NOMO-1 treated with dmso at 0.1 percent for 144 hours (cell line): ENCODE measurements around the gene SULT4A1.
"Not testable (repeated sequence)": the region's sequence is repeated elsewhere in the genome, so short reads cannot be mapped to it uniquely, and the experiment has no call there.

Source experiments
- DNase-seq: peaks from one replicate; lab custom pipeline; 2025; ENCODE audit not compliant: unreplicated experiment; lab: John Stamatoyannopoulos, UW

The SULT4A1 gene

GRCh38 chr22:43887391-43887790 is 25.1 kb upstream of the SULT4A1 start:
- no peak for DNase-seq

DNA sequence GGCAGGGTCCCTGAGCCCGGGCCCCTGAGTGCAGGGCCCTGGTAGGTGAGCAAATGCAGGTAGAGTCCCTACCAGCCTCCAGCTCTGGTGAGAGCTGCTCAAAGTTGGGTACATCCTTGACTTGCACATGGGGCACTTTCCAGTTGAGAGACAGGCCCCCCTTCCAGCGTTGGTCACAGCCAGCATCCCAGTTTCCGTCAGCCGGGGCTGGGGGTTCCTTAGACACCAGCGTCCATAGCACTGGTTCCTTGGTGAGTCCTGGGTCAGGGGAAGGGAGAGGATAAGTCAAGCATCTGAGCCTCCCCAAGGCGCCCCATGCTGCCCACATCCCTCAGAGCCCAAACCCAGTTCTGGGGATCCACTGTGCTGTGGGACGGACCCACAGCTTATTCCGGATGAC is 23.9 kb upstream of the SULT4A1 start:
- no peak for DNase-seq

GRCh38 chr22:43885786-43886185 is 23.5 kb upstream of the SULT4A1 start:
- DNase-seq = no peak

DNA sequence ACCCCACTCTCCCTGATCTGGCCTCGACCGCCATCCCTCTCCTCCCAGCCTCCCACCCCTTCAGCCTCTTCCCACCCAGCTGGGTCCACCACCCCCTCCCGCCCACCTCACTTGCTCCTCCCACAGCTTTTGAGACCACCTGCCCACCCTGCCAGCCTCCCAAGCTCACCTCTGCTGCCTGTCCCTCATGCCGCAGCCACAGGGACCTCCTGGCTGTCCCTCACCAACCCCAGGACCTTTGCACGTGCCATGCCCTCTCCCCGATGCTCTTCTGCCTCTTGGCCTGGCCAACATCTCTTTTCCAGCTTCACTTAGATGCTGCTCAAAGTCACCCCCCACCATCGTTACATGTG is 23.0 kb upstream of the SULT4A1 start:
- no peak for DNase-seq

DNA sequence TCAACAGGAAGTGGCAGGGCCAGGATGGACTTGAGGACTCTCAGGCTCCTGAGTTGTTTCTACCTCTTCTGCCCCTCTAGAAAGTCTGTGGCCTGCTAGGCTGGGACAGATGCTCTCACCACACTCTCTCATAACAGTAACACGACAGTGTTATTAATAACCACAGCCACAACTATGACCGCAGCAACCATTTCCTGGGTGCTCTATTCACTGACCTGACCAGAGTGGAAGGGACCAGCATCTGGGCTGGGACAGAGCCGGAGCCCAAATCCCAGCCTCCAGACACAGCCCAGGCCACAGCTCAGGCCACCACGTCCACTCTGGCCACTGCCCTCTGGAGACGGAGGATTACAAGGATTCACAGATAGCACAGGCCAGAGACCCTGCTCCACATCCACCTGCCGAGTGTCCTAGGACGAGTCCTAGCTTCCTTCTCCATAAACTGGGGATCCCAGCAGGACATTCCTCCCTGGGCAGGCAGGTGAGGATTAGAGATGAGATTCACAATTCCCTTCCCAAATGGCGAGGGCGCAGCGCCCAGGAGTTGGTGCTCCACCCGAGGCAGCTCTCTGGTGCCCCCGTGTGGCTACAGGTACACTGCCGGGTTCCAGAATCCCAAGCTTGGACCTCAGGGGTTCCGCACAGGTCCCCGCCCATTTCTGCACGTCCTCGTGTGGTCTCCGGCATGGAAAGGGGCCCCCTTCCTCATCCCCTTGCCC is 22.4 kb upstream of the SULT4A1 start:
- no peak for DNase-seq

DNA sequence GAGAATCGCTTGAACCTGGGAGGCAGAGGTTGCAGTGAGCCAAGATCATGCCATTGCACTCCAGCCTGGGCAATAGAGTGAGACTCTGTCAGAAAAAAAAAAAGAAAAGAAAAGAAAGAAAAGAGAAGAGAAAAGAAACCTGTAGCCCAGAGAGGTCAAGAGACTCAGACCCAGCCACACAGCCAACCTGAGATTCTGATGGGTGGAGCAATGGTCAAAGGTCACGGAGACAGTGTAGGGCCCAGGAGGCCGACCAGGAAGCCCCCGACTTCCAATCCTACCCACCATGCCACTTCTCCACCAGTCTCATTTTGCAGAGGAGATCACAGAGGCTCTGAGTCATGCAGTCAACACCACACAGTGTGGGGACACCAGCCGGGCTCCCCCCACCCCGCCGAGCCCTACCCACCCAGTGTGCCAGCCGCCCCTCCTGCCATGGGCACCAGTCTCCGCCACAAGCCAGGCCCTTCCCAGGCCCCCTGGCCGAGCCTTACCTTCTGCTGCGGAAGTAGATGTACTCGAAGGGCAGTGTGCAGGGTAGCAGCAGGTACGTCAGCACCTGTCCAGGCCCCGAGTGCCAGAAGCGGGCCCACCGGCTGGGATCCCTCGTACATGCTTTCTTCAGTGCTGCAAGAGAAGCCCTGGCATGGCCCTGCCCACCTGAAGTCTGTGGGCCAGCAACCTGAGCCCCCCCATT is 21.6 kb upstream of the SULT4A1 start:
- DNase-seq = no peak

- peak; percentile 26 for DNase-seq
These were observed 20.8 kb upstream of the SULT4A1 start for GRCh38 chr22:43883012-43883661.

DNA sequence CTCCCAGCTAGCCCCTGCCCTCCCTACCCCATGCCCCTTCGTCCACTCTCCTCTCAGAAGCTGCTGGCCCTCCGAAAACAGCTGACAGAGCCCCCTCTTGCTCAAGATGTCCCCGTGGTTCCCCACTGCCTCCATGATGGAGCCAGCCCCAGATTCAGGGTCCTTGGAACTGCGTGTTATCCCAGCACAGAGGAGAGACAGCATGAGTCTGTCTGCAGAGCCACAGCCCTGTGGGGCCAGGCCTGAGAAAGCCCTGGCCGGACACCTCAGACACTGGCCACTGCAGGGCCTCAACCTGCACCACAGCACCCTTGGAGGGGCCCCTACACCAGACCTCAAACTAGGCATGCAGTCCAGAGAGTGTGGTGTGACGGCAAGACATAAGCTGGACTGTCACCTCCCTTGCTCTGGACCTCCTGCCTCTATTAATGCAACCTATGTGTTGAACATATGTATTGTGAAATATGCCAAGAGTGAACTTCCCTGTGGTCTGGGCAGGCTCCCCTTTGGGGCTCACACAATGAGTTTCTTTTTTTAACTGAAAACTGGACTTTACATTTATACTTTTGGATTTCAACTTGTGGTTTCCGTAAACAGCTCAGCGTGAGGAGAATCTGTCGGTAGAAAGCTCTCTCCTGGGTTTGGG is 19.9 kb upstream of the SULT4A1 start:
- DNase-seq = no peak

DNA sequence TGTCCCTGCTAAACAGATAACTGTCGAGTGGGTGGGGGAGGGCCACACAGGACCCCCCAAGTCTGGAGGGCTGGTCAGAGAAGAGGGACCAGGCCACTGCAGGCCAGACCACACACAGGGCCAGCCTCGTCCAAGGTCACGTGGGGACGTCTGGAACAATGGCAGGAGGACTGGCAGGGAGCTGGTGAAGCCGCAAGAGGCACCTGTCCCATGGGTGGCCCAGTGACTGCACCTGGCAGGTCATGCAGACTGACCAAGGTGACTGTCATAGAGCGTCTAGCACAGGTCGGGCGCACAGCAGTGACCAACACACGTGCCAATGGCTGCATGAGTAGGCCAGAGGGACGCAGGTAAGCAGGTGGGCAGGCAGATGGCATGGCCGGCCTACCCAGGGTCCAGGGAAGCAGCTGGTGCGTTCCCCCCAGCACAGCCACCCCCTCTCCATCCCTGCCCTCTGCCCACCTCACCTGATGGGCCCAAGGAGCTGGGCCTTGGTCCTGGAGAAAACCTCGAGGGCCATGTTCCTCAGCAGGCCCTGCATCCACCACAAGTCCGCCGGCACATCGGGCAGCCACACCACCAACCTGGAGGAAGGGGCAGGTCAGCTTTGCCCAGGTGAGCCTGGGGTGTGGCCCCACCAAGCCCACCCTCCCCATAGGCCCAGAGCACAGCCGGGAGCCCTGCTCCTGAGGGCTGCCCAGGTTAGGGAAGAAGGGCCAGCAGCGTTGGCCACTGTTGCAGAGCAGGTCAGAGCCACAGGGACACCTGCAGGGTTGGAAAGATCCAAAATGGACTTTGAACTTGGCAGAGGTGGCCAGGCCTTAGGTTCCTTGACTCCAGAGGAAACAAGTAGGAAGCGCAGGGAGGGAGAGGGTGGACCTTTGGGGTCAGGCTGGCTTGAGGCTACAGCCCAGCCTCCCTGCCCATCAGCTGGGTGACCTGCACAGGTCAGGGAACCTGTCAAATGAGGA is 19.1 kb upstream of the SULT4A1 start:
- DNase-seq = no peak

GRCh38 chr22:43880541-43880991 is 18.3 kb upstream of the SULT4A1 start:
- no peak for DNase-seq

DNA sequence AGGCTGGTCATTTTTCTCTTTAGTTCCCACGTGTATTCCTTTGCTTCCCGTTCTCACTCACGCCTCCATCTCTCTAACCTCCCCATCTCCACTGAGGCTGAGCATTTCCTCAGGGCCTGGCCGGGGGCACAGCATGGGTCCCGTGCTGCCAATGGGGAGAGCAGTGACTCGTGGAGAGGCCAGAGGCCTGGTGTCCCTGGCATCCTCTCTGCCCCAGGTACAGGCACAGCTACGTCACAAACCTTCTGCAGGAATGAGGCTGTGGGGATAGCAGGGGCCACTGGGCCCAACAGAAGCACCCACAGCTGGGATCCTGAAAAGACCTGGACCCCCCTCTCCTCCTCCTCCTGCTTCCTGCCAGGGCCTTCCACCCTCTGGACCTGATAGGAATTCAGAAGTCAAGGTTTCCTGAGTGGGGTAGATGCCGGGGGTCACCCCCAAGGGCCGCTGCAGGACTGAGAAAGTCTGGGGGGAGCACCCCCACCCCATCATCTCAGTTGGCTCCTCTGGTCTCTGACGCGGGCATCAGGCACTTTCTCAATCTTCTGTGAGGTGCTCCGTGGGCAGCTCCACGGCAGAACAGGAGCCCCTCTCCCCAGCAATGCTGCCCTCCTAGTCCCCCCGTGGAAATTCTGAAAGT is 17.7 kb upstream of the SULT4A1 start:
- no peak for DNase-seq

- DNase-seq = no peak
These were observed 16.7 kb upstream of the SULT4A1 start for GRCh38 chr22:43878831-43879550.

DNA sequence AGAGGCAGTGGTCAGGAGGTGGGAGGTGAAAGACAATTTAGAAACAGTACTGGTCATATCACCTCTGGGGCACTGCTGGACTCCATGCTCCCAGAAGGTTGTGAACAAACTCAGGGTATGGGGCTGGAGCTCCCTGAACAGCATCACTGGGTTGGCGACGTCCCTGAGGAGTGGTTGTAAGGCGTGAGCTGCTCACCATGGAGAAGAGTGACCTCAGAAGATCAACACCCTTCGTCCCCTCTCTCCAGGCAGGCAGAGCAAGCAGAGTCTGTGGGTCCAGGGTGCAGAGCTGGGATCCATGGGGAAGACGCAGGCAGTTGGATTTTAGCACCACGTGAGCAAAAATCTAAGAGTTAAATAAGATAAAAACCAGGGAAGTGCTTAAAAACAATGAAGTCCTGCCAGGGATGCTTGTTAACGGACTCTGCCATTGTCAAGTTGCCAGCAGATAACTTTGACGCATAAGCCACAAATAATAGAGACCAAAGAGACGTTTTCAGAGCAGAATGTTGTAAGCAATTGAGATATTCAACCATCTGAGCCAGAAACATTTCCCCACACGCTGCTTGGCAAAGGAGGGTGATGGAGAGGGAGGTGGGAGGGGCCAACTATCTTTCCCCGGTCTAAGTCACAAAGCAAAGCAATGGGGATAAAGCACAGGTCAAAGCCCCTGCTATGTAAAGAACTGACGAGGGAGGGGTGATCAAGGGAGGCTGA is 15.9 kb upstream of the SULT4A1 start:
- no peak for DNase-seq

- DNase-seq = no peak
These were observed 14.7 kb upstream of the SULT4A1 start for GRCh38 chr22:43876866-43877509.

GRCh38 chr22:43869799-43870198 is 7.5 kb upstream of the SULT4A1 start:
- DNase-seq = no peak

- not testable (repeated sequence) for DNase-seq
These were observed 6.7 kb upstream of the SULT4A1 start for GRCh38 chr22:43869001-43869400.

DNA sequence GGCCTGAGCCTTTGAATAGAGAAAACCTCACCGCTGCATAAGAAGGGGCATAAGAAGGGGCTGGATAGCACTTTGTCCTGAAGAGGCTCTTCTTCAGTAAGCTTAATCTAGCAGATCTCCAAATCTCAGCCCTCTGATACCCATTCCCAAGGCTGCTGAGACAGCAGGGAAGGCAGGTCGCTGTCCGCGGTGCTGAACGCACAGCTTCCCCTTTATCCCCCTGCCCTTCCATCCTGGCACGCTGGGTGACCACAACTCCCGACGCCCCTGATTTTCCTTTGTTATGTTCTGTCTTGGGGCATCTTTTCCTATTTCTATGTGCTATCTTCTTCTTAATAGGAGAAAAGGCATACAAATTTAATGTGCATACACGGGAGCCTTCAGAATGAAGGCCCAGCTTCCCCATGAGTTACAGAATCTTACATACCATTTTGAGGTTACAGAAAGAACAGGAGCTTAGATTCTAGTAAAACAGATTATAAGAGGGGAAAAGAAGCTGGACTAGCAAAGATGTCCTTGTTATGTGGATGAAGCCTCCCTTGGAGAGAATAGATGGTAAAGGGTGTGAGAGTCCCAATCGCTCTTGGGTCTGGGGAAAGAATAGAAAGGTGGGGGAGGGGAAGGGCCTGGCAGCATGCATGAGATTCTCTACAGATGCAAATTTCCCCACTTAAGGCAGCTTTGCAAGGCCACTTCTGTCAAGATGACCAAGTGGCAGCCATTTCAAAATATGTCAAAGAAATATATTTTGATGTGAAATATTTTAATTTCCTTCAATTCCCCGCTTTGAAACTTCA is 5.7 kb upstream of the SULT4A1 start:
- no peak for DNase-seq

- DNase-seq = no peak
These were observed 529 bp upstream of the SULT4A1 start for GRCh38 chr22:43862882-43863202.
